ENCODE results near the gene HYOU1. TPM values are rescaled to one million over a fixed set of nuclear protein-coding genes. Genes with fewer than 3 reads are reported as not detected.

Gene HYOU1
- total and polyA plus RNA-seq, 2 of the 8 experiments (the other 6 are each of a cell fraction or from before 2014, with no cell fraction given) = 239 to 295 TPM

GRCh38 chr11:119101759-119102423 is 44.9 kb upstream of the HYOU1 start, which contains the start of gene DPAGT1 (continued):
- TF ChIP-seq, protein P1, sequence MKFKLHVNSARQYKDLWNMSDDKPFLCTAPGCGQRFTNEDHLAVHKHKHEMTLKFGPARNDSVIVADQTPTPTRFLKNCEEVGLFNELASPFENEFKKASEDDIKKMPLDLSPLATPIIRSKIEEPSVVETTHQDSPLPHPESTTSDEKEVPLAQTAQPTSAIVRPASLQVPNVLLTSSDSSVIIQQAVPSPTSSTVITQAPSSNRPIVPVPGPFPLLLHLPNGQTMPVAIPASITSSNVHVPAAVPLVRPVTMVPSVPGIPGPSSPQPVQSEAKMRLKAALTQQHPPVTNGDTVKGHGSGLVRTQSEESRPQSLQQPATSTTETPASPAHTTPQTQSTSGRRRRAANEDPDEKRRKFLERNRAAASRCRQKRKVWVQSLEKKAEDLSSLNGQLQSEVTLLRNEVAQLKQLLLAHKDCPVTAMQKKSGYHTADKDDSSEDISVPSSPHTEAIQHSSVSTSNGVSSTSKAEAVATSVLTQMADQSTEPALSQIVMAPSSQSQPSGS (IDR thresholded peaks at IDR 0.05; ENCODE audit: low read length) = peak; percentile 60; the same call in 1 of the 2 replicates
- no peak for TF ChIP-seq BCL11A (IDR thresholded peaks at IDR 0.05; ENCODE audit: low read depth in 2 of 2, low read length in 2 of 2)
- TF ChIP-seq CHD1 (IDR thresholded peaks at IDR 0.05; ENCODE audit: low read depth, low read length) = no peak
- TF ChIP-seq KDM4A (IDR thresholded peaks at IDR 0.05; ENCODE audit: low read depth, low read length, severe bottlenecking) = peak; percentile 79
- TF ChIP-seq SP2 (IDR thresholded peaks at IDR 0.05; ENCODE audit: low read length) = no peak
- no peak for TF ChIP-seq RAD21 (IDR thresholded peaks at IDR 0.05 in 1 of 2, conservative IDR thresholded peaks at IDR 0.05 in 1 of 2; ENCODE audit: low read depth in 2 of 2, low read length in 2 of 2)
- TF ChIP-seq MAX (IDR thresholded peaks at IDR 0.05) = peak; percentile 98
- TF ChIP-seq CTBP2 (IDR thresholded peaks at IDR 0.05; ENCODE audit: borderline replicate concordance, insufficient read depth, insufficient read length, low read length) = no peak
- TF ChIP-seq SIX5 (IDR thresholded peaks at IDR 0.05; ENCODE audit: low read depth, low read length) = peak; percentile 37; the same call in 1 of the 2 replicates
- no peak for TF ChIP-seq NANOG (IDR thresholded peaks at IDR 0.05; ENCODE audit: insufficient read depth, low read depth, low read length, poor library complexity, severe bottlenecking)
- 0 out of 4 replicates have a peak, but pooled peaks of 1 of the 2 experiments have one; percentile 14 for TF ChIP-seq HDAC2 (IDR thresholded peaks at IDR 0.05; ENCODE audit: borderline replicate concordance in 1 of 2, low read depth in 2 of 2, low read length in 2 of 2)
- TF ChIP-seq RBBP5 (IDR thresholded peaks at IDR 0.05; ENCODE audit: borderline replicate concordance, low read depth, low read length) = no peak
- TF ChIP-seq PHF8 (conservative IDR thresholded peaks at IDR 0.05; ENCODE audit: low read depth, low read length) = no peak; the same call in 1 of the 2 replicates
- TF ChIP-seq FOSL1 (IDR thresholded peaks at IDR 0.05; ENCODE audit: insufficient read depth, low read depth, low read length) = no peak
- TF ChIP-seq SP1 (IDR thresholded peaks at IDR 0.05; ENCODE audit: low read depth, low read length) = peak; percentile 29; the same call in 1 of the 2 replicates
- no peak for TF ChIP-seq CEBPB (IDR thresholded peaks at IDR 0.05; ENCODE audit: low read depth, low read length)
- TF ChIP-seq CREB1 (IDR thresholded peaks at IDR 0.05) = peak; percentile 70
- TF ChIP-seq CTCF (IDR thresholded peaks at IDR 0.05; ENCODE audit: control extremely low read depth in 1 of 3, insufficient read depth in 1 of 3, low read depth in 1 of 3, low read length in 3 of 3) = no peak
- no peak for TF ChIP-seq ZNF274 (IDR thresholded peaks at IDR 0.05; ENCODE audit: borderline replicate concordance, extremely low read depth, low read length)

Measured in H1 (cell line).